NCI-H1092 treated with DMSO at 0.1 percent for 48 hours (cell line): ENCODE data around the gene PEMT.

ENCODE experiments used
- DNase-seq: peaks from one replicate; lab custom pipeline; 2025; lab: John Stamatoyannopoulos, UW

PEMT gene

GRCh38 chr17:17535957-17536356 lies 55.6 kb downstream of the PEMT start:
- no peak for DNase-seq

GRCh38 chr17:17533901-17534441 lies 57.5 kb downstream of the PEMT start:
- DNase-seq: no peak

DNA sequence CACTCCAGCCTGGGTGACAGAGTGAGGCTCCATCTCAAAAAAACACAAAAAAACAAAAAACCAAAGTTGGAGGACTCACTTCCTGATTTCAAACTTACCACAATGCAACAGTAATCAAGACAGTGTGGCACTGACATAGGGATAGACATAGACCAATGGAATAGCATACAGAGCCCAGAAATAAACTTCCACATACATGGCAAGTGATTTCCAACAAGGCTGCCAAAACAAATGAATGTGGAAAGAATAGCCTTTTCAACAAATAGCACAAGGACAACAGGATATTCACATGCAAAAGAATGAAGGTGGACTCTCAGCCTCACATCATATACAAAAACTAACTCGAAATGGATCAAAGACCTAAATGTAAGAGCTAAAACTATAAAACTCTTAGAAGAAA lies 58.5 kb downstream of the PEMT start:
- DNase-seq: no peak

GRCh38 chr17:17531156-17531555 lies 60.4 kb downstream of the PEMT start:
- DNase-seq: no peak

GRCh38 chr17:17528696-17529652 lies 62.5 kb downstream of the PEMT start:
- no peak for DNase-seq

DNA sequence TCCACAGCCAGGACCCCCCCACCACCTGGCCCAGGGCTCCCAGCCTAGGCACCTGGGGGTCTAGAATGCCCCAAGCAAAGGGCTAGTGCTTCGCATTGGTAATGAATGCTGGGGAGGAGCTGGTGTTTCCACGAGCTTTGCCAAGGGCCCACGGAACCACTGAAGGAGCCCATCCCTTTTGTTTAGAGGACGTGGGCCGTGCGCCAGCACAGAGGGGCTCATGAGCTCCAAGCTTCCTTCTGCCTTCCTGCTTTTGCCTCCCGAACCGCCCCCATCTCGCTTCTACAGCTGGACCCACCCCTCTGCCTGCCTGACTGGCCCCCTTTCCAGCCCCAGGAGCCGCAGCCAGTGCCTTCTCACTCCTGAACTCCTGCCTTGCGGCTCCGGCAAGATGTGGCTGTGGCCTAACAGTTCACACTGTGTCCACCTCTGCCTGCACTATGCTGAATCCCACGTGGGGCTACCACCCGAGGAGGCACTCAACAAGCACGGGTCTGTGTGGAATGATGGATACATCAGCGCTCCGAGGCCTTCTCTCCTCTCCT lies 63.5 kb downstream of the PEMT start:
- DNase-seq: no peak

DNA sequence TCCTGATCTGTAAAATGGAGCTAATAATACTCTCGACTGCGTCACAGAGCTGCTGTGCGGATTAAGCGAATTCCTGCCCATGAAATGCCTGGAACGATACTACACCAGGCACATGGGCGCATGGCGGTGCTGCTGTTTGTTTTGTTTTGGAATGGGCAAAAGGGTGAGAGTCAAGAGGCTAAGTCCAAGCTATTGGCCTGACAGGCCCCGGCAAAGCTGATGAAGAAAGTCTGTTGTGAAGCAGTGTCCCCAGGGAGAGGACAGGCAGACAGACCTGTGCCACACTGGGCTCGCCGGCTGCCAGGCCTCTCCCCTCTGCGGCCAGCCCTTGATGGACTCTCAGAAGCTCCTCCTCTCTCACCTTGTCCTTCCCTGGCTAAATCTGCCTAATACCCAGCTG lies 64.0 kb downstream of the PEMT start:
- no peak for DNase-seq

- DNase-seq: peak; percentile 72
Observed at GRCh38 chr17:17526369-17526768, 65.1 kb downstream of the PEMT start.

DNA sequence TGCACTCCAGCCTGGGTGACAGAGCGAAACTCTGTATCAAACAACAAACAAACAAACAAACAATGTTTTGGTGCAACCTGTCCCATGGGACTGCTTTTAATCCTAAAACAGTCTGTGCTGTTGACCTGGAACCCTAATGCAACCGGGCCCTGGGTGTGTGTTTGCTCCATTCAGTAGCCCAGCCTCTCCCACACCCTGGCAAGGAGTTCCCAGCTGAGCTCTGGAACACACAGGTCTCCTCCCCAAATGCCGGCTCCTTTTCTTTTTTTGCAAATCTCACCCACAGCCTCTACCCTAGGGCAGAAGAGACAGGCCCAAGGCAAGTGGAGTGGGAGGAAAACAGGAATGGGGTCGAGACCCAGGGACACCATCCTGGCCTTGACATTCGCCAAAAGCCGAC lies 65.6 kb downstream of the PEMT start:
- DNase-seq: no peak

GRCh38 chr17:17525311-17525710 lies 66.2 kb downstream of the PEMT start:
- peak; percentile 53 for DNase-seq

DNA sequence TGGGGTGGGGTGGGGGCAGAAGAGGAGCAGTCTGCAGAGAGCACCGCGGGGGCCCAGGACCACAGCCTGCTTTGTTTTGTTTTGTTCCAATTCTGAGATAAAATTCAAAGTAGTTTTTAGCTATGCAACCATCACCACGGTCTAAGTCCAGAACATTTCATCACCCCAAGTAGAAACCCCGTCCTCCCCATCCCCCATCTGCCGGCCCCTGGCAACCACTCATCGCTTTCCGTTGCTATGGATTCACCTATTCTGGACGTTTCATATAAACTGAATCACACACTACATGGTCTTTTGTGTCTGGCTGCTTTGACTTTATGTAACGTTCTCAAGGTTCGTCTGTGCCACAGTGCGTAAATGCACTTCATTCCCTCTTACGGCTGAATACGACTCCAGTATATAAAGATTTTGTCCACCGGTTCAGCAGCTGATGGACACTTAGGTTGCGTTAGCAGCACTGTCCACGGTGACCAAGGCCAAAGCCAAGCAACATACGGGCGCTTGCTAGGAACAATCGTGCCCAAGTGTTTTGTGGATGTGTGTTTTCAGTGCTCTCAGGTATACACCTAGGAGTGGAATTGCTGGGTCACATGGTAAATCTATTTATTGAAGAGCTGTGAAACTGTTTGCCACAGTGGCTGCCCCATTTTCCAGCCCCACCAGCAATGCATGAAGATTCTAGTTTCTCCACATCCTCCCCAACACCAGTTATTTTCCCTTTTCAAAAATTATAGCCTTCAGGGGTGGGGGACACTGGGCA lies 67.6 kb downstream of the PEMT start:
- peak; percentile 80 for DNase-seq

DNA sequence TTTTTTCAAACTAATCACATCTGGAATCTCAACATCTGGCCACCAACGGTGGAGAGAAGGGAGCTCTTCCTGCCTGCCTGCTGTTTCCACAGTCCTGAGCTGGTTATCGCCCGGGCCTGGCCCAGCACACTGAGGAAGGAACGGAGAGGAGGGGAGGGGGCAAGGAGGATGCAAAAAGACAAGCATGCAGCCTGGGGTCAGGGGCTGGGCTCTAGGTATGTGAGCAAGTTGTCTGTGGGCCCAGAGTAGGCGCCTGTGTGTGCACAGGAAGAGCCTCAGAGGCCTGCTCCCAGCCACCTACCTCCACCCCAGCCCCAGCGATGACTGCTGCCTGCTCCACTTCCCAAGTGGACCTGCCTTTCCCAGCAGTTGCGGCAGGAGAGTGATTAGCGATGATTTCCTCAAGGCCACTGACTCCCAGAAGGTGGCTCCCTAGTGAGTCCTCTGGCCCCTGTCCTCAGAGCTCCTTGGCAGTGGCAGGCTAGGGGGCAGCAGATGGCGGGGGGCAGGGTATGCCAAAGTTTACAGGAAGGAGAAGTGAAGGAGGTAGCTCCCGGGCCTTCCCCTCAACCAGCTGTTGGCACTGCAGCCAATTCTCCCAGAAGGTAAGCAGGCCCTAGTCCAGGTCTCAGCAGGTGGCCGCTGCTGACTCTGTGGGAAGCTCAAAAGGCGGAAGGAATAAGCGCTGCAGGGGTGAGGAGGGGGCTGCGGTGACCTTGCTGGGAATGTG lies 68.3 kb downstream of the PEMT start:
- DNase-seq: peak; percentile 82

DNA sequence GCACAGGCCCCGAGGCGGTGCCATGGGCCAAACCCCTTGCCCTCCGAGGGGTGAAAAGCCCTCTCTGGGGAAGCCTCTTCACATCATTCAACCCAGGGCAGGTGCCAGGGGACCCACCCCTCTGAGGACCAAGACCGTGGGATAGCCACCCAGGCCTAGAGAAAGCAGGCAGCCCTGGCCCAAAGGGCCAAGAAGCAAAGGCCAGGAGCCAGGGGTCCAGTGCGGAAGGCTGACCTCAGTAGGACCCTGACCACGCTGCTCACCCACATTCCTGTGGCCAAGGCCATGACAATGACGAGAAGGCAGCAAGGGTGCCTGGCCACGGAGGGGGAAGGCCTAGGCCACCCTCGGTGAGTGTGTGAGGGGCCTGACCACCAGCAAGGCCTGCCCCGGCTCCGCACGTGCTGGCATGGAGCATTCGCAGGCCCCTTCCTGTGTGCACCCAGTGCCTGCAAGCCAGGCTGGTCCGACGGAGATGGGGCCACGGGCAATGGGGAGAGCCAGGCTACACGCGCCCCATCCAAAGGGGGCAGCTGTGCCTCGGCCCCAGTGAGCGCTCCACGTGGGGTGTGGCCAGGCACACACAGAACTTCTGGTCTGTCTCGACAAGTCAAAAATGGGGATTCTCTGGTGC lies 70.8 kb downstream of the PEMT start:
- no peak for DNase-seq

DNA sequence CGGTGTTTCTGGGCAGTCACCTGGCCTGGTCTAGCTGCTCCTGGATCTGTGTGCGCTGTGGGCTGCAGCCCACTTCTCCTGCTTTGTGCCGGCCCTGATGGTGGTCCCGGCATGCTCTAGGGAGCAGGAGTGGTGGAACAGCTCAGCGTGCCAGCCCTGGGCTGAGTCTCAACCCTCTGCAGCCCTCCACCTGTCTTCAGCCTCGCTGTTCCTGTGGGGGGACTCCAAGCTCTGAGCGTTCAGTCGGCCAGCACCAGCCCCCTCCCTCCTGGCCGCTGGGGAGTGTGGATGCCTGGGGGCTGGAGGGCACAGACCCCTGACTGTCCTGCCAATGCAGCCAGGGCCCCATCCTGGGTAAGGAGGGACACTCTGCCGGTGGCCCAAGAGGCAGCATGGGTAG lies 71.6 kb downstream of the PEMT start:
- no peak for DNase-seq

- DNase-seq: no peak
Observed at GRCh38 chr17:17518951-17519350, 72.6 kb downstream of the PEMT start.

DNA sequence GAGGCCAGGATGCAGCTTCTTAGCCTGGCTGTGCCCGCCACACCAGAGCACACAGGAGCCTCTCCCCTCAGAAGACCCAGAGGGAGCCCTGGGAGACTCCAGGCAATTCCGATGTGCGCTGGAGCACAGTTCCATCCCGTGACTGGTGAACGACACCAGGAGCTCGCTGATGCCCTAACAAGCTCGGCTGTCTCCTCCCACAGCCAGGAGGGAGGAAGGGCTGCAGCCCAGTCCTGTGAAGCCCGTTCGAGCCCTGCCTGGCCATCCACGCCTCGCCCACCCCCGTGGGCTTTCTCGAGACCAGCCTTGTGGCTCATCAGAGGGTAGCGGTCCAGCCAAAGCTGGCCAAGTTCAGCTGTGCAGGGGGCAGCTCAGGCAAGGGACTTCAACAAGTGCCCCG lies 73.5 kb downstream of the PEMT start:
- no peak for DNase-seq

GRCh38 chr17:17516941-17517720 lies 74.4 kb downstream of the PEMT start:
- DNase-seq: no peak

DNA sequence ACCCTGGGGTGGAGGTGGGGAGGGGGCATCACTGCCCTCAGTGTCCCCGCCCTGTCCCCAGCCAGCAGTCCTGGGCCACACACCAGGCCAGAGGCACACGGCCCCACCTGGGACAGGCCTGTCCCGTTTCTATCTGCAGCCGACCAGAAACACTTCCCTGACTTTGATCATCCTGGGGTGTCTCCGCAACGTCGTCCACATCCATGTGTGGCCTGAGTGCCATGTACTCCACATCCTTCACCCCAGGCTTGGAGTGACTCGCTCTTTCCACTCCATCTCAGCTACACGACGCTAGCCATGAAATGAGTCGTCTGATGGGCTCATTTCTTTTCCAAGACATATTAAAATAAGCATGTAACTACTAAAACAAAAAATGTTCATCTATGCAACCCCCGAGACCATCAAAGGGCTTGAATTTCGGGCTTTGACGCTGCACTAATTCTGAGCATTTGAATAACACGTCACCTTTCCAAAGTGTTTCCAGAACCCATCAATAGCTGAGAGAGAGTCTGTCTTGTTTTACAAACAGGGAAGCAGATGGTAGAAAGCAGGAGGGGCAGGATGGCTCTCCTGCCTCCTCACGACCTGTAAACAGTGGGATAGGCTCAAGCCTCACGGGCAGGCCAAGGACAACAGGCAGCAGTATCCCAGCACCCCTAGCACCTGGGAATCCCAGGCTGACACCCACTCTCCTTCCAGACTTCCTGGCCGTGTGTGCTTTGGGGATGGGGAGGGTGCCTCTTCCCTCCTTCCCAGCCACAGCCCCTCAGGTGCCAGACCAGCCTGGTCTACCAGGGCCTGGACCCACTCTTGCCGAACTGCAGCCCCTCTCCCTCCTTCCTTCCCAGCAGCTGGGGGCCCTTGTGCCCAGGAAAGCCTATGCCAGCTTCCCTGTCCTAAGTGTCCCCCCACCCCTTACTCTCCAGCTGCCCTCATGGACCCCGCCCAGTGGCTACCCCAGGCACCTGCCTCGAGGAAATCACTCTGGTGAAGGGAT lies 75.3 kb downstream of the PEMT start:
- DNase-seq: peak; percentile 34
